ENCODE results near the gene LHFPL6.

LHFPL6 gene

GRCh38 chr13:39462428-39462827, 140.6 kb downstream of the LHFPL6 start:
- no peak for DNase-seq (ENCODE audit: low read depth)

DNA sequence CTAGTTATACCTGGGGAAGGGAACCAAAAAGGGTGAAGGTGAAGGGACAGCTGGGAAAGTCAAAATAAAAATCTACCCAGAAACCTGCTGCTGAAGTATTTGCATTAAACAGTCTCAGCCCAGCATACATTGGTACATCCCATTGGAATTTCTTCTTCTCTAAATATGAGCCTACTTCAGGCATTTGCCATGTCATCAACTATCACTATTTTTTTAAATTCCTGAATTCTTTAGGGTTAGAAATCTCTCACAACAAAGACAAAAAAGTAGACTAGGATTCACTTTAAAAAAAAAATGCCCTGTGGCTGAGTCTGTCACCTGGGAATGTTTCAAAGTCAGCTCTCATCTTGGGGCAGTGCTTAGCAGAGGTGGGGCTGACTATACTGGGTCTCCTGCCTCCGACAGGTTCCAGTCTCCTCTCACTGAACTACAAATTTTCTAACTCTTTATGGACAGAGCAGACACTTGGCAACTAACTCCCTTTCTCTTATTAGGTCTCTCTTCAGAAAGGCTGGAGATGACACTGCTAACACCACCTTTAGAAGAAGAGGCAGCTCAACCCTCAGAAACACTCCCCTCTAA, 141.2 kb downstream of the LHFPL6 start:
- no peak for DNase-seq (ENCODE audit: low read depth)

- no peak for DNase-seq (ENCODE audit: low read depth)
Measured at GRCh38 chr13:39457274-39457673, 145.7 kb downstream of the LHFPL6 start.

- no peak for DNase-seq (ENCODE audit: low read depth)
Measured at GRCh38 chr13:39455521-39456175, 147.3 kb downstream of the LHFPL6 start.

- no peak for DNase-seq (ENCODE audit: low read depth)
Measured at GRCh38 chr13:39452834-39453233, 150.2 kb downstream of the LHFPL6 start.

- DNase-seq (ENCODE audit: low read depth): no peak
Measured at GRCh38 chr13:39452417-39452816, 150.6 kb downstream of the LHFPL6 start.

DNA sequence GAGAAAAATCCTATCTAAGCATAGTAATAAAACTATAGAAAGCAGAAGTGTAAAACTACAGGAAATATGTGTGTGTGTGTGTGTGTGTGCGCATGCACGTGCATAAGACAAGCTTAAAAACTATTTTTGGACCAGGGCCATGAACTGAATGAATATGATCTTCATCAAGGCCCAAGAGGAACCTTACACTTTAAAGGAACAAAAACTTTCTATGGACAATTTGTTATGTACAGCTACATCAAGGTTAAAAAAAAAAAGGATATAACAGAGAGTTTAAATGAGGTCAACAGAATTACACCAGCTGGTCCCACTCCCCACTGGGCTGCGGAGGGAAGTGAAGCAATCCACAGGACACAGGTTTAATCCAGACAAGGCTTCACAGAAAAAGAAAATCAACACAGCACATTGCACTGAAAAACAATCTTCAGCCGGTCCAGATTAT, 151.1 kb downstream of the LHFPL6 start:
- no peak for DNase-seq (ENCODE audit: low read depth)

DNA sequence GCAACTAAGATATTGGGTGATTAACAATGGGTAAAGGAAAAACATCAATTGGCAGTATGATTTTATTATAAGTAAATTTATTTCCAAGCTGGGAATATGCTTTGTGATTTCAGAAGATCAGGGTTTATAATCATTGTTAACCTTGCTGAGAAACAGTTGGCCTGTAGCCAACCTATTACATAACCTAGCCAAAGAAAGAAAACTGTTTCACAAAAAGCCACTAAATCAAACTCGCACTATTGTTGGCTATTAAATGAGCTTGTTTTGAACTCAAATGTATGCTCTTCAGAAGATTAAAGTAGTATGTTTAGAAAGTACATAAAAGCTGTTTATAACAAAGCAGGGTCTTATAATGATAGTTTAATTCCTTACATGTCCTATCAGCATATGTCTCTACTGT, 151.7 kb downstream of the LHFPL6 start:
- DNase-seq (ENCODE audit: low read depth): no peak

GRCh38 chr13:39450176-39450575, 152.8 kb downstream of the LHFPL6 start:
- DNase-seq (ENCODE audit: low read depth): no peak

DNA sequence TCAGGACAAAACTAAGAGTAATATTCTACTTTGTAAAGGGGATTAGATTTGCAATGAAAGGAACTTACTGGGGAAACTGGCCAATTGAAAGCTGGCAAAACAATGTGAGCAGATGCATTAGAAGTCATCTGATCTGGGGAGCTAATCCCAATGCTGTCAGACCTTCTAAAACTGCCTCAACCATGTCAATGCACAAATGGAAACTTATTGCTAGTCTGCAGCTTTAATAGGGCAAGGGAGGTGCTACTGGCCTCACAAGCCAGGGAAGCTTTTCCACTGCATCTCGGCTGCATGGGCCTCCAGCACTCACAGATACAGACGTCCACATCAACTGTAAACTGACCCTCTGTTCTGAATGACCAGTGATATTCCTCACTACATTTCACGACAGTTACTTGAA, 154.2 kb downstream of the LHFPL6 start:
- DNase-seq (ENCODE audit: low read depth): no peak

DNA sequence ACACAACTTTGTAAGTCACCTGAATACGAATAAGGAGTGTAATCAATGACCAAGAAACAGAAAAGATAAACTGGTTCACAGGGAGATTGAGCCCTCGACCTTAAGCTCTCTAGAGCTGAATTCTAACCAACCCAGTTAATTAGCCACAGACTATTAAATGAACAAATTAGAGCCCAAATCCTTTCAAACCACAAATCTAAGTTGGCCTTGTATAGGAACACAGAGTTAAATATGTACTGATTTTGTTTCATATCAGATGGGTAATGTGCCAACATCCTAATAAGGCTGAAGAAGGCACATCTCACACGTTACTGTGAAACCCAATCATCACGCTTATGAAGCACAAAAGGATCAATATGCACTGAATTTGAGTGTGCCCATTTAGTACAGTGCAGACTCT, 156.1 kb downstream of the LHFPL6 start:
- no peak for DNase-seq (ENCODE audit: low read depth)

DNA sequence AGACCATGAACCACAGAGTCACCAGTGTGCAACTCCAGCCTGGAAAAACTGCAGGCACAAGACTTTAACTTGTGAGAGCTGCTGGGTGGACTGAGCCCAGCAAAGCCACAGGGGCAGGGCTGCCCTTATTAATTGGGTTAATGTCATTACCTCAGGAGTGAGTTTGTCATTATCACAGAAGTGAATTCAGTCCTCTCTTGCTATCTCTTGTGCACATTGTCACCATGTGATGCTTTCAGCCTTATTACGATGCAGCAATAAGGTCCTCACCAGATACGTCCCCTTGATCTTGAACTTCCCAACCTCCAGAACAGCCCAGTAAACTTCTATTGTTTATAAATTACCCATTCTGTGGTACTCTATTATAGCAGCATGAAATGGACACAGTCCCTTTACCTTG, 158.1 kb downstream of the LHFPL6 start:
- no peak for DNase-seq (ENCODE audit: low read depth)

DNA sequence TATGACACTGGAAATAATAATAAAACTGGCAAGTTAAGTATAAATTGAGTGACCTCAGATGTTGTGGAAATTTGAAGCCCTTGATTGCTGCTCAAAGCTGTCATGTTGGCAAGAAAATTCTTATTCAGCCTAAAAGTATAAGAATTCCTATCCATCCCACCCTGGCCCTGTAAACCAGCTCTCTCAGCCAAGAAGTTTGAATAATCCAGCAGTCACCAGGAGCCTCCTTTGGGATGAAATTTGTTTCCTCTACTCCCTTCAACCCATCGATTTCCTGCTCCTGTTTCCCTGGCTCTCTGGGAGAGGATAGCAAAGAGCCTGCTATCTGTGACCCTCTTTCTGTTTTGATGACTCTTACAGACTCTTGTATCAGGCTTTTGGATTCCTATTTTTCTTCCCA, 169.3 kb downstream of the LHFPL6 start:
- no peak for DNase-seq (ENCODE audit: low read depth)

DNA sequence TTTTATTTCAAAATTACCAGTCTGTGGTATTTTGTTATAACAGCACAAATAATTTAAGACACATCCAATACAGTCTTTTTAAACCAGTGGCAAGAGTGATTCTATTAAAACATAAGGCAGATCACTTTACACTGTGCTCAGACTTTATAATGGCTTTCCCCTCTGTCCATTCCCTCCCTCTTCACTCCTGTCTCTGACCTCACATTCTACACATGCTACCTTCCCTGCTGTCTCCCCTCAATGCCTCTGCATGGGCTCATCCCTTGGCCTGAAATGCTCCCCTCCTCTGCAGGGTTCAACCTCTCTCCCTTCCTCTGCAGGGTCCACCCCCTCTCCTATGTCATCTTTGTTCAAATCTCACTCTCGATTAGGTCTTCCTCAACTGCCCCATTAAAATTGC, 170.8 kb downstream of the LHFPL6 start:
- DNase-seq (ENCODE audit: low read depth): no peak

DNA sequence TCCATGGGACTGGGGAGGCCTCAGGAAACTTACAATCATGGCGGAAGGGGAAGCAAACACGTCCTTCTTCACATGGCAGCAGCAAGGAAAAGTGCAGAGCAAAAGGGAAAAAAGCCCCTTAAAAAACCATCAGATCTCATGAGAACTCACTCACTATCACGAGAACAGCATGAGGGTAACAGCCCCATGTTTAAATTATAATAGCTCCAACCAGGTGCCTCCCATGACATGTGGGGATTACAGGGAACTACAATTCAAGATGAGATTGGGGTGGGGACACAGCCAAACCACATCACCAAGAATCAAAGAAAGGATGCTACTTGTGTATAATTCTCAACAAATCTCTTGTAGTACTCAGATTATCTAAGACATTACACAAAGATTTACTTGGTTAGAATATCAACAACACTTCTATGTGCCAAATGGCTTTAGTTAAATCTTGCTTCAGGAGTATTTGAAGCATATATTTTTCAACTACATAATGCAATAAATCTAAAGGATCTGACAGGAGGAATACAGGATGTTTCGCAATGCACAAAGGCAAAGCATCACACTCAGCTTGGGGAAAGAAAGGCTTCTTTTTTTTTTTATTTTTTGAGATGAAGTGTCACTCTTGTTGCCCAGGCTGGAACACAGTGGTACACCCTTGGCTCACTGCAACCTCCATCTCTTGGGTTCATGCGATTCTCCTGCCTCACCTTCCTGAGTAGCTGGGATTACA, 180.0 kb downstream of the LHFPL6 start:
- no peak for DNase-seq (ENCODE audit: low read depth)

DNA sequence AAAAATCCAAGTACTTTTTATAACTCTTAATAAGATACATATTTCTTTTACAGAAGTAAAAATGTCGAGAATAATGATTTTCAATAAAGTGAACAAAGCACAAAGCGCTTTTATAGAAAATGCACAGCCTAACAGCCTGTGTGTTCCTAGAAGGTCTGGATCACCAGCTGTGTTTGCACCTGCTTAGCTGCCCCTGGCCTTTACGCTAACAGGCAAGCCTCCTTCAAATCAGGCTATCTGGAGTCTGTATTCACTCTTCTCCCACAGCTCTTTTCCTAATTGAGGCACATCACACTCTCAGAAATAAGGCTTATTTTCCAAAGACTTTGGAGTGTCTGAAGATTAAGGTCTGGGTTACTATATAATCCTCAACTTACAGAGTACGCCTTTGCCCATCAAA, 183.1 kb downstream of the LHFPL6 start:
- DNase-seq (ENCODE audit: low read depth): no peak

GRCh38 chr13:39419068-39419467, 183.9 kb downstream of the LHFPL6 start:
- no peak for DNase-seq (ENCODE audit: low read depth)

DNA sequence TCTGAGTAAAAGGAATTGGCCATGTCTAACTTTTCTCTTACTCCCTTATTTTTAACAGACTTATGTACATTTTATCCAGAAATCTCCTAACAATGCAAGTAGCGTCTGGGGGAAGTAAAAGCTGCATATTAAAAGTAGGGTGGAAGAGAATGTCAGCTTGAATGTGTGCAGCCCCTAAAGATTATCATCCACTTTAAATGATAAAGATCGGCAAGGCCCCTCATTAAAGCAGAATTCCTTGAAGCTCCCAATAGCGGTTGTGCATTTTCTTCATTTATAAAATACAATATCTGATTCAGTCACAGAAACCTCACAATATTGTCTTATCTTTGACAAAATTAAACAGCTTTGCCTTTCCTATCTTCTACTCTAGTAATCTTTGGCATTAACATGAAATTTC, 184.6 kb downstream of the LHFPL6 start:
- DNase-seq (ENCODE audit: low read depth): no peak

GRCh38 chr13:39417643-39418042, 185.3 kb downstream of the LHFPL6 start:
- DNase-seq (ENCODE audit: low read depth): no peak

- DNase-seq (ENCODE audit: low read depth): no peak
Measured at GRCh38 chr13:39417131-39417530, 185.9 kb downstream of the LHFPL6 start.

- no peak for DNase-seq (ENCODE audit: low read depth)
Measured at GRCh38 chr13:39415008-39415802, 187.8 kb downstream of the LHFPL6 start.

GRCh38 chr13:39414339-39414738, 188.7 kb downstream of the LHFPL6 start:
- DNase-seq (ENCODE audit: low read depth): no peak

DNA sequence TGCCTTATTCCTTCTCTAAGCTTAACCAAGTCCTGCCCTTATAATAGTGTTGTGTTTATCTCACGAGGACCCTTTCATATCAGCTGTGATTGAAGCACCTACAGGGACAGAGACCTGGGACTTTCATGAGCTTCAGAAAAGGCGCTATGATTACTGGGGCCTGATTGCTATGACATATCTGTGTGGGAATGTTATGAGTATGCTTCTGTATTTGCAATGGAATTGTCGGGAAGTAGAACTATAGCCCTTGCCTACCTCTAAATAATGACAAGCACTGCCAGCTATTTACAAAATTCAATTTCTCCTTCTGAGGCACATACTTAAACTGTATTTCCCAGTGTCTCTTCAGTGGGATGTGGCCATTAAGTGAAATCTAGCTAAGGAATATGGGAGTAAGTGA, 191.5 kb downstream of the LHFPL6 start:
- DNase-seq (ENCODE audit: low read depth): no peak
